OCI-LY3 (cell line): ENCODE data around the gene NKX2-4.

ENCODE experiments used
- EZH2phosphoT487 ChIP-seq: fragments of 200-600 bp; shearing (Covaris generic); IDR thresholded peaks from 2 replicates; pipeline ENCODE4 v1.6.1; 2018; ENCODE audit warnings: antibody characterized with exemption, mixed run types, low read depth
- TF ChIP-seq, protein P1 (sequence below): fragments of 200-600, 300-600 bp; sonication (generic); IDR thresholded peaks from 2 replicates; pipeline ENCODE4 v1.5.1; 2014; ENCODE audit warnings: antibody characterized with exemption, low read length, low read depth

DNA sequence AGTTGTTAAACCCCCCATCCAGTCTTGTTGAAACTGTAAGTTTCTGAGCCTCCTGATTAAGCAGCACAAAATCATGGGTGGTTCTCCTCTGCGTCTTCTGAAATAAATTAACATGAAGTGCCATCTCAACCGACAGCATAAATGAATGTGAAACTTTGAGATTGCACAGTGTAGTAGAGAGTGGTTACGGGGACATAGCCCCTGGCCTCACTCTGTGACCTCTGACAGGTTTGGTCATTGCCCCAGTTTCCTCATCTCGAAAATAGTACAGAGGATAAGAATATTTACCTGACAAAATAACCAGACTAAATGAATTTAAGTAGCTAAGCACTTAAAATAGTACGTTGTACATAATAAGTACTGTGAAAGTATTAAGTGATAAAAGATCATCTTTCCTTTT is 19.1 kb downstream of the NKX2-4 start:
- TF ChIP-seq, protein P1, sequence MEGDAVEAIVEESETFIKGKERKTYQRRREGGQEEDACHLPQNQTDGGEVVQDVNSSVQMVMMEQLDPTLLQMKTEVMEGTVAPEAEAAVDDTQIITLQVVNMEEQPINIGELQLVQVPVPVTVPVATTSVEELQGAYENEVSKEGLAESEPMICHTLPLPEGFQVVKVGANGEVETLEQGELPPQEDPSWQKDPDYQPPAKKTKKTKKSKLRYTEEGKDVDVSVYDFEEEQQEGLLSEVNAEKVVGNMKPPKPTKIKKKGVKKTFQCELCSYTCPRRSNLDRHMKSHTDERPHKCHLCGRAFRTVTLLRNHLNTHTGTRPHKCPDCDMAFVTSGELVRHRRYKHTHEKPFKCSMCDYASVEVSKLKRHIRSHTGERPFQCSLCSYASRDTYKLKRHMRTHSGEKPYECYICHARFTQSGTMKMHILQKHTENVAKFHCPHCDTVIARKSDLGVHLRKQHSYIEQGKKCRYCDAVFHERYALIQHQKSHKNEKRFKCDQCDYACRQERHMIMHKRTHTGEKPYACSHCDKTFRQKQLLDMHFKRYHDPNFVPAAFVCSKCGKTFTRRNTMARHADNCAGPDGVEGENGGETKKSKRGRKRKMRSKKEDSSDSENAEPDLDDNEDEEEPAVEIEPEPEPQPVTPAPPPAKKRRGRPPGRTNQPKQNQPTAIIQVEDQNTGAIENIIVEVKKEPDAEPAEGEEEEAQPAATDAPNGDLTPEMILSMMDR = no peak
- no peak for TF ChIP-seq EZH2phosphoT487
